Measurements from ENCODE around the gene PPP2R1B.

The PPP2R1B gene
- long read RNA-seq, full-length matches to known transcripts, result 107 of 129 reads
- long read RNA-seq, partial matches to known transcripts, result 2 of 129 reads
- long read RNA-seq, other reads (novel, unspliced or antisense), result 20 of 129 reads

- TF ChIP-seq POLR2AphosphoS5 (IDR thresholded peaks at IDR 0.05; ENCODE audit: low read depth), result peak; percentile 55
- TF ChIP-seq REST (IDR thresholded peaks at IDR 0.05; ENCODE audit: insufficient replicate concordance, low read depth), result no peak
- peak within 1 kb of the TSS; percentile 98 for H3K4me3 ChIP-seq (replicated peaks; ENCODE audit: insufficient read depth, low read length)
- peak; percentile 38 to 60 for DNase-seq (ENCODE audit: low read depth in 1 of 2, low spot score in 1 of 2)
- no peaks in the 10 kb centered on the region for H3K27me3 ChIP-seq (ENCODE audit: insufficient read depth, poor library complexity, severe bottlenecking)
- H3K27ac ChIP-seq (replicated peaks), result peak within 1 kb of the TSS; percentile 71
Measured at GRCh38 chr11:111765984-111766833, at the start of gene PPP2R1B. PPP2R1B (minus strand) TSS chr11:111766389; CDS start chr11:111766361, 28 bp downstream.

GRCh38 chr11:111815489-111815888, 49.3 kb upstream of the PPP2R1B start:
- Histone ChIP-seq H3K27me3 (ENCODE audit: insufficient read depth, poor library complexity, severe bottlenecking) (no peaks in the 10 kb centered on the region), H3K27ac (replicated peaks) (no peak overlapping the region), H3K4me3 (replicated peaks; ENCODE audit: insufficient read depth, low read length) (no peak overlapping the region)
- DNase-seq (ENCODE audit: low read depth in 1 of 2, low spot score in 1 of 2), result no peak
- no peak for TF ChIP-seq SPI1 (IDR thresholded peaks at IDR 0.05; ENCODE audit: borderline replicate concordance, low read depth)
- TF ChIP-seq POLR2AphosphoS5 (IDR thresholded peaks at IDR 0.05; ENCODE audit: low read depth), result no peak
- TF ChIP-seq REST (IDR thresholded peaks at IDR 0.05; ENCODE audit: insufficient replicate concordance, low read depth), result no peak
- TF ChIP-seq GABPA (IDR thresholded peaks at IDR 0.05; ENCODE audit: low read depth), result no peak

GRCh38 chr11:111814557-111815320, 48.5 kb upstream of the PPP2R1B start:
- no peak overlapping the region for H3K27ac ChIP-seq (replicated peaks)
- H3K4me3 ChIP-seq (replicated peaks; ENCODE audit: insufficient read depth, low read length), result no peak overlapping the region
- TF ChIP-seq SPI1 (IDR thresholded peaks at IDR 0.05; ENCODE audit: borderline replicate concordance, low read depth), result no peak
- TF ChIP-seq REST (IDR thresholded peaks at IDR 0.05; ENCODE audit: insufficient replicate concordance, low read depth), result no peak
- TF ChIP-seq POLR2AphosphoS5 (IDR thresholded peaks at IDR 0.05; ENCODE audit: low read depth), result no peak
- no peak for TF ChIP-seq CTCF (IDR thresholded peaks at IDR 0.05; ENCODE audit: insufficient read depth, low read length)
- no peaks in the 10 kb centered on the region for H3K27me3 ChIP-seq (ENCODE audit: insufficient read depth, poor library complexity, severe bottlenecking)
- no peak for DNase-seq (ENCODE audit: low read depth in 1 of 2, low spot score in 1 of 2)

Measured in HL-60 (cell line).